NCI-H2196 (cell line): ENCODE results near the gene LGALS9C.
"Not testable (repeated sequence)": the region's sequence is repeated elsewhere in the genome, so short reads cannot be mapped to it uniquely, and the experiment has no call there.

Experiments
- DNase-seq: peaks from one replicate; lab custom pipeline; 2025; ENCODE audit not compliant: unreplicated experiment; lab: John Stamatoyannopoulos, UW

LGALS9C gene

DNA sequence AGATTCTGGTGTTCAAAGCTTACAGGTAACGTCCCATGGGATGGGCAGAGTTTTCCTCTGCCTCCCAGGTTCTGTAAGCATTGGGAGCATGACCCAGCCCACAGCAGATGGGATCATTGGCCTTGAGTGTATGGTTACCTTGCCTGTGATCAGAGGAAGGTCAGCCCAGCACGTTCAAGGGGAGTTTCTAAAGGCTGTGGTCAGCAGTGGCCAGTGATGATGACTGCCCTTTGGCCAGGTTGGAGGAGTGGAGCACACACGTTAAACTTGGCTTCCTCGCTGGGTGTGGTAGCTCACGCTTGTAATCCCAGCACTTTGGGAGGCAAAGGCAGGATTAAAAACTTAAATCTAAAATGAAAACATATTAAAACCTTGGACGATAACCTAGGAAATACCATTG lies 51.8 kb downstream of the LGALS9C start:
- DNase-seq: not testable (repeated sequence)

GRCh38 chr17:18528899-18529500 lies 52.4 kb downstream of the LGALS9C start:
- not testable (repeated sequence) for DNase-seq

- not testable (repeated sequence) for DNase-seq
Observed at GRCh38 chr17:18530405-18530804, 53.8 kb downstream of the LGALS9C start.

DNA sequence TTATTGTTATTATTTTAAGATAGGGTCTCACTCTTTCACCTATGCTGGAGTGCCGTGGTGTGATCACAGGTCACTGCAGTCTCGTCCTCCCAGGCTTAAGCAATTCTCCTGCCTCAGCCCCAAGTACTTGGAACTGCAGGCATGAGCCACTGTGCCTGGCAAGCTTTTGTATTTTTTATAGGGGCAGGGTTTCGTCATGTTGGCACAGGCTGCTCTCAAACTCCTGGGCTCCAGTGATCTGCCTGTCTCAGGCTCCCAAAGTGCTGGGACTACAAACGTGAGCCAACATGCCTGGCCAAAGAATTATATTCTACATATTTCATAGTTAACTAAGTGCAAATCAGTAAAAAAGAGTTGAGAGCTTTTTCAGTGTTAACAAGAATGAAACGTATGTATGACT lies 65.6 kb downstream of the LGALS9C start:
- DNase-seq: not testable (repeated sequence)

DNA sequence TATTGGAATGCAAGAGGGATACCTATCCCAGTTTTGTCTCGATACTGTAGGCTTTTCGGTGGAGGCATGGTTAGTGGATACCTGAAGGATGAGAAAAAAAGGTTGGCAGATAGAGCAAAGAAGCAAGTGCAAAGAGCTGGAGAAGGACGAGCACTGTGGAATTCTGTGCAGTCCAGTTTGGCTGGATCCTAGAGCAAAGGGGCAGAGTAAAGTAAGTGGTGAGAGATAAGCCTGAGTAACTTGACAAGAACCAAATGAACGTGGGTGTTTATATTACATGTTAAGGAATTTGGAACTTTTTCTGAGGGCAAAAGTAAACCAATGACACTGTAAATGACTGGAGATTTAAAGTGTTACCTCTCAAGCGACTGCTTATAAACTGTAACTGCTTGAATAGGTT lies 66.3 kb downstream of the LGALS9C start:
- not testable (repeated sequence) for DNase-seq
